GM10266 (cell line): ENCODE data around the gene YIF1A.

ENCODE experiments used
- DNase-seq: peaks from one replicate; pipeline ENCODE4 v3.0.0; 2012; ENCODE audit errors: extremely low spot score
- TF ChIP-seq, protein P1 (sequence below): IDR thresholded peaks from 2 replicates; pipeline ENCODE4 v1.5.1; 2012; ENCODE audit warnings: mild to moderate bottlenecking, low read depth; ENCODE audit not compliant: control insufficient read depth, insufficient read depth; ENCODE audit errors: missing control alignments

Gene YIF1A

DNA sequence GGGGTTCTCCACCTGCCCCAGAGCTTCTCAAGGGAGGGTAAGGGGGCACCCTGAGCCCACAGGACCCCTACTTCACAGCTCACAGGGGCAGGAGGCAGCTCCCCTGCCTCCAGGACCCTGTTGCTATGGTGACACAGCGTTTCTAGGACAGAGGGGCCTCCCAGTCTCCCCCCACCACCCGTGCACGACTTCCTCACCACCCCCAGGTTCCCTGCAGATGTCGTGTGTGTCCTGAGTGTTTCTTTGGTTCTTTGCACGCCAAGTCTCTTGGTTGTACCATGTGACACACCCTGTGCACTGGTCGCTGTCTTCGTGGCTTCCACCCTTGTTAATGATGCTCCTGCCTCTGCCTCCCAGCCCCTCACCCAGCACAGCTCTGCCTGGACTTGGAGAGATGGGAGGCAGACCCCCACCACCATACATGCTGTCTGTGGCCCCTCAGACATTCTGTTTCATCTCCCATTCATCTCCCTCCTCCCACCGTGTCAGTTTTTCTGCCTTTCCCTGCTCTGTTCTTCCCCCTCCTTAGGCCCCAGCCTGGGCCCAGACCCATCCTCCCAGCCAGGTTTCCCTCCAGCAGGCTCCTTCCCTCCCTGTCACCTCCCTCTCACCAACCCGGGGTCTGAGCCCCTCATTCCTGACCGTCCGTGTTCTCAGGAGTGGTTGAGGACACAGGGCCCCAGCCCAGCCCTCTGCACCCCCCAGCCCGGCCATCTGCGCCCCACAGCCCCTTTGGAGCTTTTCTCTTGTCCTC, 45.0 kb downstream of the YIF1A start:
- DNase-seq = no peak
- TF ChIP-seq, protein P1, sequence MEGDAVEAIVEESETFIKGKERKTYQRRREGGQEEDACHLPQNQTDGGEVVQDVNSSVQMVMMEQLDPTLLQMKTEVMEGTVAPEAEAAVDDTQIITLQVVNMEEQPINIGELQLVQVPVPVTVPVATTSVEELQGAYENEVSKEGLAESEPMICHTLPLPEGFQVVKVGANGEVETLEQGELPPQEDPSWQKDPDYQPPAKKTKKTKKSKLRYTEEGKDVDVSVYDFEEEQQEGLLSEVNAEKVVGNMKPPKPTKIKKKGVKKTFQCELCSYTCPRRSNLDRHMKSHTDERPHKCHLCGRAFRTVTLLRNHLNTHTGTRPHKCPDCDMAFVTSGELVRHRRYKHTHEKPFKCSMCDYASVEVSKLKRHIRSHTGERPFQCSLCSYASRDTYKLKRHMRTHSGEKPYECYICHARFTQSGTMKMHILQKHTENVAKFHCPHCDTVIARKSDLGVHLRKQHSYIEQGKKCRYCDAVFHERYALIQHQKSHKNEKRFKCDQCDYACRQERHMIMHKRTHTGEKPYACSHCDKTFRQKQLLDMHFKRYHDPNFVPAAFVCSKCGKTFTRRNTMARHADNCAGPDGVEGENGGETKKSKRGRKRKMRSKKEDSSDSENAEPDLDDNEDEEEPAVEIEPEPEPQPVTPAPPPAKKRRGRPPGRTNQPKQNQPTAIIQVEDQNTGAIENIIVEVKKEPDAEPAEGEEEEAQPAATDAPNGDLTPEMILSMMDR = no peak

DNA sequence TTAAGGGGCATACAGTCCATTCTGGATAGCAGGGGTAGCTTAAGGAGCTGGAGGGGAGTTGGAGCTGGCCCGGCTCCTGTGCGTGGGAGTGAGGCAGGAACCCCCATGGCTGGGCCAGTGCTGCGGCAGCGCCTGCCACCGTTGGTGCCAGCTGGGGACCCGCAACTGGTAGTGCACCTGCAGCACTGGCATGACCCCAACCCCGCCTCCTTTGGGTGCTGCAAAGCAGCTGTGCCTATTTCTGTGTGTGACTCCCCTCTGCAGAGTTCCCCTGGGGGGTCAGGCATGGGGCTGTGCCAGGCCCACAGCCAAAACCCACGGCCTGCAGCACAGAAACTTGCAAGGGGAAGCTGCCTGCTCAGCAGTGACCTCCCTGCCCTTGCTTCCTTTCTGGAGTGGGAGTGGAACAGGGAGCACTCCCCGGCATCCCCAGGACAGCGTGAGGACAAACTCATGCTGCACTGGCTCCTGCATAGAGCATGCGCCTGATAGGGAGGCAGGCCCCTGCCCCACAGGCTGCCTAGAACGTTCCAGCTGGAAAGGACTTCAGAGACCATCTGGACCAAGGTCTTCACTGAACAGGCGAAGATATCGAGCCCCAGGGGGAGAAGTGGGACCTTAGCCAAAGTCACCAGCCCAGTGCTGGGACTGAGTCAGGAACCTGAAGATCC, 46.7 kb downstream of the YIF1A start:
- no peak for DNase-seq
- TF ChIP-seq, protein P1 = no peak

DNA sequence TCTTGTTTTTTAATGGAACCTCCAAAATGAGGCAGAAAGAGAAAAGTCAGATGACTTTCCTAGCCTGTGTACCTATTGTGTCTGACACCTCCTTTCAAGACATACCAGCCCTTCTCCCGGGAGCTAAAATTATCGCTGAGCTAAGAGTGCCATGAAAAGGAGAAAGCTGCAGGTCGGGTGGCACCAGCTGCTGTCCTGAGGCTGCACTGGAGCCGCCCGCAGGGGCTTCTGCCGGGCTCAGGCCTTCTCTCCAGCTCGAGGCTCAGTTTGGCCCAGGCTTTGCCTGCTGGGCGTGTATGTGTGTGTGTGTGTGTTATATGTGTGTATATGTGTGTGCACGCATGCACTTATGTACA, 48.2 kb downstream of the YIF1A start:
- DNase-seq = no peak
- TF ChIP-seq, protein P1 = no peak

DNA sequence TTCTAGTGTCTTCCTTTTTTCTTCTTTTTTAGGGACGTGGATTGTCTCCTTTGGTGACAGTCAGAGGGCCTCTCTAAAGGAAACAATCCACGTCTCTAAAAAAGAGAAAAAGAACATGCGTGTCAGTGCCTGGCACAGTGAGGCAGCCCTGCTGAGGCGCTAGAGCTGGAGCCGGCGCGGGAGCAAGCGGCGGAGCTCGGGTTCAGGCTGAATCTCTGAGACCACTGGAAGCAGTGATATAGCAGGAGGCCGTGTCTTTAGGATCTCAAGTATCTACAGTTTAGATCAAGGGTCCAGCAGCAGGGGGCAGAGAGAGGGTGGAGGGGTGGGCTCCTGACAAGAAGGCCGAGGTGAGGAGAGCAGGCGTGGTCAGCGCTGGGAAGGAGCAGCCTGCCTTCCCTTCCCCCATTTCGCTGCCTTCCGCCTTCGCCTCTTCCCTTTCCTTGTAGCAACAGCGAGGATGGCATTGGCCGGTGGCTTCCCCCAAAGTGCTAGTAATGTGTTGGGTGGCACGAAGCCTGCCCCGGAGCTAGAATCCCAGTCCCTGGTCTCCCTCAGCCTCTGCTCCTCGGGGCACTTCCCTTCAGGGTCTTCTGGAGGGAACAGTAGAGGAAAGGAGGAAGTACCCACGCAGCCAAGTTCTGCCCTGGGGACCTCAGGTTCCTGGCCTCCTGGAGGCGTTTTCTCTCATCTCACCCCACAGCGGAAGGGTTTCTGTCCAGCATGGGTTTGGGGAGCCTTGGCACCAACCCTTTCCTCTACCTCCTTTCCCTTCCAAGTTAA, 48.8 kb downstream of the YIF1A start:
- no peak for DNase-seq

DNA sequence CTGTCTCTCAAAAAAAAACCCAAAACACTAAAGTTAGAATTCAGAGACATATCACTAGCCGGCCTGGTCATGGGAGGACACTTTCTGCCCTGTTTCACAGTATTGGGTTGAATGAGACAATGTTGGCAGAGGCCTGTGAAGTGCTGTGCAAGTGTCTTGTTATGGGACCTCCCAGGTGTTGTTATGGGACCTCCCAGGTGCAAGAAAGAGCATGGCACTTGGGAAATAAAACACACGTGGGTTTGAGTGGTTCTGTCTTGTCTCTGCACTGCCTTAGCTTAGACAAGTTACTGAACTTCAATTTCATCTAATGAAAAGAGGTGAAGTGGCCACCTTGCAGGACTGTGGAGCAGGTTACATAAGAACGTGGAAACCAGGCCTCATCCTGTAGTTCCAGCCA, 49.4 kb downstream of the YIF1A start:
- no peak for DNase-seq
- TF ChIP-seq, protein P1 = no peak

More for the DNA sequence above, 48.8 kb downstream of the YIF1A start:
- TF ChIP-seq, protein P1 = no peak

DNA sequence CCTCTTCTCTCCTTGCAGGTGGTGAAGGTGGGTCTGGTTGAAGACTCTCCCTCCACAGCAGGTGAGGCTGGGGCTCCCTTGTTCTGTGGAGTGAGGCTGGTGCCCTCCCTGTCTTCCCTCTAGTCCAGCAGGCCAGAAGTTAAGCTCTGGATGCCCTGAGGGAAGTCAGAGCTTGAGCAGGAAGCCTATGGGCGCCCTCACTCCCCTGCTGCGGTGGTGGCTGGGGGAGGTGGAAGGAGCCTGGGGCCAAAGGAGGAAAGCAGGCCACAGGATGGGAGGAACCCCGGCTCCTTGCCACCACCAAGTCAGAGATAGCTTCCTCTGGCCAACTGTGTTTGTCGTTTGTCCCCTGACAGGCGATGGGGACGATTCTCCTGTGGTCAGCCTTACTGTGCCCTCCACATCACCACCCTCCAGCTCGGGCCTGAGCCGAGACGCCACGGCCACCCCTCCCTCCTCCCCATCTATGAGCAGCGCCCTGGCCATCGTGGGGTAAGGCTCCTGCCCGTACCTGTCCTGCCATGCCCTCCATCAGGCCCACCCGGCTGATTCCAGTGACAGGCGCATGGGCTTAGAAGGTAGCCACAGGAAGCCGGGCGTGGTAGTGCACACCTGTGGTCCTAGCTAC, 50.0 kb downstream of the YIF1A start:
- DNase-seq = no peak
- TF ChIP-seq, protein P1 = no peak

DNA sequence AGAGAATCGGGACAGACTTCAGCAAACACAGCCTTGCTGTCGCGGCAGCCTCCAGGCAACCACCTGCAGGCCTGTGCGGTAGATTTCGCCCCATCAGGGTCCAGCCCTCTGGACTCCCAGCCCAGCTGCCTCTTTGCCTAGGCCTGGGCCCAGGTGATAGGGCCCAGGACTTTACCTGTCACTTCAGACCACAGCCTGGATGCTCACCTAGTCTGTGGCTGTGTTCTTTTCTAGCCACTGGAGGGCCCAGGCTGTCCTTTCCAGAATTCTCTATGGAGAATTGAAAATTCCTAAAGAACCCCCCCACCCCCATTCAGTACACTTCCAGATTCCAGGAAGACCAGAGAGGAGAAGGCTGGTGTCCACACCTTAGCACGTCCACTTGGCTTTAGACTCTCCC, 51.1 kb downstream of the YIF1A start:
- no peak for DNase-seq
- TF ChIP-seq, protein P1 = no peak
